Measurements from ENCODE around the gene NEURL3. TPM values are rescaled to one million over a fixed set of nuclear protein-coding genes. Genes with fewer than 3 reads are reported as not detected.
"Not testable (repeated sequence)": the region's sequence is repeated elsewhere in the genome, so short reads cannot be mapped to it uniquely, and the experiment has no call there.

The NEURL3 gene
- total RNA-seq, 1 experiment from 2014 or later, result not detected

DNA sequence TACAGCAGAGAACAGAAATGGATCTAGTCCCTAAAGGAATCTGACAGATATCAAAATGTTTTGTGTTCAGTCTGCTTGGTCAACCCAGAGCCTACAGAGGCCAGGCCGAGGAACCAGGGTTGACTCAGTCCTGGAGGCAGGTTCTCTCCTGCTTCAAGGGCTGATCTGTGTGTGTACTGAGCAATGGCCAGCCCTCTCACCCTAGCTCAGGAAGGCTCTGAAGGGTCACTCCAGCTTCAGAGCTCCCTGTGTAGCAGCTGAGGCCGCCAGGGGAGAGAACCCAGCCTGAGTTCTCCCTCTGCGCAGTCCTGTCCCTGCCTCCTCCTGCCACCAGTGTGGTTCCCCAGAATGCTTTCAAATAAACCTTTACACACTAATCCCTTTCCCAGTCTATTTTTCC is 41.1 kb downstream of the NEURL3 start:
- Mint-ChIP-seq H3K4me3 (ENCODE audit: unreplicated experiment) (no peak overlapping the region), H3K27me3 (ENCODE audit: insufficient read depth, unreplicated experiment) (peaks cover 36% of the 10 kb centered on the region), H3K36me3 (ENCODE audit: insufficient read depth, unreplicated experiment) (no peaks in the 10 kb centered on the region), H3K4me1 (ENCODE audit: insufficient read depth, unreplicated experiment) (no peaks in the 10 kb centered on the region), H3K9me3 (ENCODE audit: unreplicated experiment) (no peaks in the 10 kb centered on the region), H3K27ac (ENCODE audit: low read depth, unreplicated experiment) (no peak overlapping the region)
- no peak for DNase-seq (ENCODE audit: unreplicated experiment)
- ChIA-PET CTCF (interaction anchor here (0.6 to 1.2 kb wide), 2 partner anchors 16 to 40 kb away, joined by 3 read pairs; no protein-coding TSS in a partner anchor), POLR2A (no interaction called here)
- TF ChIP-seq, protein P1, sequence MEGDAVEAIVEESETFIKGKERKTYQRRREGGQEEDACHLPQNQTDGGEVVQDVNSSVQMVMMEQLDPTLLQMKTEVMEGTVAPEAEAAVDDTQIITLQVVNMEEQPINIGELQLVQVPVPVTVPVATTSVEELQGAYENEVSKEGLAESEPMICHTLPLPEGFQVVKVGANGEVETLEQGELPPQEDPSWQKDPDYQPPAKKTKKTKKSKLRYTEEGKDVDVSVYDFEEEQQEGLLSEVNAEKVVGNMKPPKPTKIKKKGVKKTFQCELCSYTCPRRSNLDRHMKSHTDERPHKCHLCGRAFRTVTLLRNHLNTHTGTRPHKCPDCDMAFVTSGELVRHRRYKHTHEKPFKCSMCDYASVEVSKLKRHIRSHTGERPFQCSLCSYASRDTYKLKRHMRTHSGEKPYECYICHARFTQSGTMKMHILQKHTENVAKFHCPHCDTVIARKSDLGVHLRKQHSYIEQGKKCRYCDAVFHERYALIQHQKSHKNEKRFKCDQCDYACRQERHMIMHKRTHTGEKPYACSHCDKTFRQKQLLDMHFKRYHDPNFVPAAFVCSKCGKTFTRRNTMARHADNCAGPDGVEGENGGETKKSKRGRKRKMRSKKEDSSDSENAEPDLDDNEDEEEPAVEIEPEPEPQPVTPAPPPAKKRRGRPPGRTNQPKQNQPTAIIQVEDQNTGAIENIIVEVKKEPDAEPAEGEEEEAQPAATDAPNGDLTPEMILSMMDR (IDR thresholded peaks at IDR 0.05; ENCODE audit: unreplicated experiment), result no peak
- intact Hi-C loops (cut with micrococcal nuclease), result no loop called here
- BruUV-seq (replicated peaks), result no TSS peak

DNA sequence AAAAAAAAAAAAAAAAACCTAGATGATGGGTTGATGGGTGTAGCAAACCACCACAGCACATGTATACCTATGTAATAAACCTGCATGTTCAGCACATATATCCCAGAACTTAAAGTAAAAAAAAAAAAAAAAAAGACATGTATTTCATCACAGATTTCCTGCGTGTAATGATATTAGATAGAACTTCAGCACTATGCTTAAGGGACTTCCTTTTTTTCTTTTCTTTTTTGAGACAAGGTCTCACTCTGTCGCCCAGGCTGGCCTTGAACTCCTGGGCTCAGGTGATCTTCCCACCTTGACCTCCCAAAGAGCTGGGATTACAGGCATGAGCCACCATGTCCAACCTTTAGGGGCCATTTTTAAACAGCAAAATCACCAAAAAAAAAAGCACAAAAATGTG is 42.0 kb downstream of the NEURL3 start:
- H3K4me1 Mint-ChIP-seq (ENCODE audit: insufficient read depth, unreplicated experiment), result no peaks in the 10 kb centered on the region
- CTCF ChIA-PET, result interaction anchor here (0.7 kb wide), 1 partner anchor 9 kb away, joined by 4 read pairs; no protein-coding TSS in a partner anchor

DNA sequence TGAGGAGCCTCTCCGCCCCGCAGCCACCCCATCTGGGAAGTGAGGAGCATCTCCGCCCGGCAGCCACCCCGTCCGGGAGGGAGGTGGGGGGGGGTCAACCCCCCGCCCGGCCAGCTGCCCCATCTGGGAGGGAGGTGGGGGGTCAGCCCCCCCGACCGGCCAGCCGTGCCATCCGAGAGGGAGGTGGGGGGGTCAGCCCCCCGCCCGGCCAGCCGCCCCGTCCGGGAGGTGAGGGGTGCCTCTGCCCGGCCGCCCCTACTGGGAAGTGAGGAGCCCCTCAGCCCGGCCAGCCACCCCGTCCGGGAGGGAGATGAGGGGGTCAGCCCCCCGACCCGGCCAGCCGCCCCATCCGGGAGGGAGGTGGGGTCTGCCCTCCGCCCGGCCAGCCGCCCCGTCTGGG is 43.5 kb downstream of the NEURL3 start:
- H3K9me3 Mint-ChIP-seq (ENCODE audit: unreplicated experiment); BruUV-seq (replicated peaks); H3K36me3 Mint-ChIP-seq (ENCODE audit: insufficient read depth, unreplicated experiment); H3K27ac Mint-ChIP-seq (ENCODE audit: low read depth, unreplicated experiment); DNase-seq (ENCODE audit: unreplicated experiment); H3K4me3 Mint-ChIP-seq (ENCODE audit: unreplicated experiment); POLR2A ChIA-PET; intact Hi-C loops (cut with micrococcal nuclease); CTCF ChIA-PET; H3K4me1 Mint-ChIP-seq (ENCODE audit: insufficient read depth, unreplicated experiment): not testable (repeated sequence)
- H3K27me3 Mint-ChIP-seq (ENCODE audit: insufficient read depth, unreplicated experiment), result peaks cover 26% of the 10 kb centered on the region

More for the DNA sequence above, 42.0 kb downstream of the NEURL3 start:
- H3K4me3 Mint-ChIP-seq (ENCODE audit: unreplicated experiment), result no peak overlapping the region
- DNase-seq (ENCODE audit: unreplicated experiment), result no peak
- no peak overlapping the region for H3K27ac Mint-ChIP-seq (ENCODE audit: low read depth, unreplicated experiment)
- no peaks in the 10 kb centered on the region for H3K36me3 Mint-ChIP-seq (ENCODE audit: insufficient read depth, unreplicated experiment)
- H3K27me3 Mint-ChIP-seq (ENCODE audit: insufficient read depth, unreplicated experiment), result peaks cover 27% of the 10 kb centered on the region
- no peaks in the 10 kb centered on the region for H3K9me3 Mint-ChIP-seq (ENCODE audit: unreplicated experiment)
- no TSS peak for BruUV-seq (replicated peaks)
- POLR2A ChIA-PET, result no interaction called here
- intact Hi-C loops (cut with micrococcal nuclease), result no loop called here
- TF ChIP-seq, protein P1 (IDR thresholded peaks at IDR 0.05; ENCODE audit: unreplicated experiment), result no peak

DNA sequence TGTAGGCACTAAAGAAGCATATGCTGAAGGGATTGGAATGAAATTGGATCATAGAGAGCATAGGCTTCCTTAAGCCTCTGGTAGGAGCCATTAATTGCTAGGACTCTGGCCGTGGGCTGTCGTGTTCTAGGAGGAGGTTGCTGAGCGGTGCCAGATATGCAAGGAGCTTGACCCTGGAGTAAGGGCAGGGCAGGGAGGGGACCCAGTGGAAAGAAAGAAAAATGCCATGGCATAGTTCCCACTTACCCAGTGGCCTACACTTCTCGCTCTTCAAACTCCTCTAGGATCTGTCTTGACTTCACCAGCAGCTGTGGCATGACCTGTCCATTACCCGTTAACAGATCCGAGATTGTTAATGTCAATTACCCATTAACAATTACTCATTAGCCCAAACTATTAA is 53.1 kb downstream of the NEURL3 start:
- DNase-seq (ENCODE audit: unreplicated experiment), result no peak
- ChIA-PET POLR2A (no interaction called here), CTCF (no interaction called here)
- BruUV-seq (replicated peaks), result no TSS peak
- TF ChIP-seq, protein P1 (IDR thresholded peaks at IDR 0.05; ENCODE audit: unreplicated experiment), result no peak
- Mint-ChIP-seq H3K4me3 (ENCODE audit: unreplicated experiment) (no peak overlapping the region), H3K4me1 (ENCODE audit: insufficient read depth, unreplicated experiment) (peaks cover 6% of the 10 kb centered on the region), H3K9me3 (ENCODE audit: unreplicated experiment) (no peaks in the 10 kb centered on the region), H3K36me3 (ENCODE audit: insufficient read depth, unreplicated experiment) (no peaks in the 10 kb centered on the region), H3K27ac (ENCODE audit: low read depth, unreplicated experiment) (no peak overlapping the region), H3K27me3 (ENCODE audit: insufficient read depth, unreplicated experiment) (no peaks in the 10 kb centered on the region)
- intact Hi-C loops (cut with micrococcal nuclease), result no loop called here

DNA sequence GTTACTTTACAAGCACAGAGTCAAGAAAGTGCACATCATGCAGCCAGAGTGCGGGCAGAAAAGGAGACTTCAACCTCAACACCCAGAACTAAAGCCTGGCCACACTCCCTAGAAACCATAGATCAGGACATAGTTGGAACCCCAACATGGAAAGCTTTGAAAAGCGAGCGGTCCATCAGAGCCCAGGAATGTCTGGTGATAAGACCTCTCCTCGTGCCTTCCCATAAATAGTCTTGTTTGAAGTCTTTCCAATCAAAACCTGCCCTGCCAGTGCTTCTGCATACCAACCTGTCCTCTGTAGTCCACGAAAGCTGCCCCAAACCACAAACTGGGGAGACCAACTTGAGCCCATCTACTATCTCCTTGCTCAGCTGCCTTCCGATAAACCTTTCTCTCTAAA is 55.5 kb downstream of the NEURL3 start:
- BruUV-seq (replicated peaks), result no TSS peak
- no peak for DNase-seq (ENCODE audit: unreplicated experiment)
- no peak overlapping the region for H3K27ac Mint-ChIP-seq (ENCODE audit: low read depth, unreplicated experiment)
- intact Hi-C loops (cut with micrococcal nuclease), result no loop called here
- H3K4me3 Mint-ChIP-seq (ENCODE audit: unreplicated experiment), result no peak overlapping the region
- ChIA-PET CTCF (interaction anchor here (0.6 to 0.7 kb wide), 2 partner anchors 37 to 1274 kb away, joined by 3 read pairs; no protein-coding TSS in a partner anchor), POLR2A (no interaction called here)
- peaks cover 6% of the 10 kb centered on the region for H3K4me1 Mint-ChIP-seq (ENCODE audit: insufficient read depth, unreplicated experiment)
- no peaks in the 10 kb centered on the region for H3K9me3 Mint-ChIP-seq (ENCODE audit: unreplicated experiment)
- H3K36me3 Mint-ChIP-seq (ENCODE audit: insufficient read depth, unreplicated experiment), result no peaks in the 10 kb centered on the region
- no peaks in the 10 kb centered on the region for H3K27me3 Mint-ChIP-seq (ENCODE audit: insufficient read depth, unreplicated experiment)
- TF ChIP-seq, protein P1 (IDR thresholded peaks at IDR 0.05; ENCODE audit: unreplicated experiment), result no peak
